ENCODE results near the gene AMBRA1. TPM values are rescaled to one million over a fixed set of nuclear protein-coding genes. Genes with fewer than 3 reads are reported as not detected.
A peak's percentile ranks its signal among the peaks of the same experiment; 100 is the strongest.

Gene AMBRA1
- total RNA-seq, 4 donors from 2014 or later = 20.2 to 31.3 (median 25.9) TPM

- no peak for DNase-seq
- H3K27me3 ChIP-seq = peaks cover 22 to 89% (median 22%) of the 10 kb centered on the region in 4 donors
- H3K27ac ChIP-seq = no peak overlapping the region
- intact Hi-C loops (cut with DNase I) = loop anchor here (5.0 kb wide), 1 partner anchor 143 kb away; no protein-coding TSS in a partner anchor
- H3K4me1 ChIP-seq = peaks cover 30 to 51% (median 39%) of the 10 kb centered on the region in 3 donors
- H3K9me3 ChIP-seq = no peaks in the 10 kb centered on the region
- H3K4me3 ChIP-seq = peak overlapping the region in 2 of 4 donors; percentile 40 to 69
- WGBS, 2 donors = 6 to 13% methylated on average over 4 to 9 of the region's 21 CpGs
- TF ChIP-seq, protein P1, sequence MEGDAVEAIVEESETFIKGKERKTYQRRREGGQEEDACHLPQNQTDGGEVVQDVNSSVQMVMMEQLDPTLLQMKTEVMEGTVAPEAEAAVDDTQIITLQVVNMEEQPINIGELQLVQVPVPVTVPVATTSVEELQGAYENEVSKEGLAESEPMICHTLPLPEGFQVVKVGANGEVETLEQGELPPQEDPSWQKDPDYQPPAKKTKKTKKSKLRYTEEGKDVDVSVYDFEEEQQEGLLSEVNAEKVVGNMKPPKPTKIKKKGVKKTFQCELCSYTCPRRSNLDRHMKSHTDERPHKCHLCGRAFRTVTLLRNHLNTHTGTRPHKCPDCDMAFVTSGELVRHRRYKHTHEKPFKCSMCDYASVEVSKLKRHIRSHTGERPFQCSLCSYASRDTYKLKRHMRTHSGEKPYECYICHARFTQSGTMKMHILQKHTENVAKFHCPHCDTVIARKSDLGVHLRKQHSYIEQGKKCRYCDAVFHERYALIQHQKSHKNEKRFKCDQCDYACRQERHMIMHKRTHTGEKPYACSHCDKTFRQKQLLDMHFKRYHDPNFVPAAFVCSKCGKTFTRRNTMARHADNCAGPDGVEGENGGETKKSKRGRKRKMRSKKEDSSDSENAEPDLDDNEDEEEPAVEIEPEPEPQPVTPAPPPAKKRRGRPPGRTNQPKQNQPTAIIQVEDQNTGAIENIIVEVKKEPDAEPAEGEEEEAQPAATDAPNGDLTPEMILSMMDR (IDR thresholded peaks at IDR 0.05) = no peak
- no peak for TF ChIP-seq POLR2A (IDR thresholded peaks at IDR 0.05)
- no peaks in the 10 kb centered on the region for H3K36me3 ChIP-seq
Measured at GRCh38 chr11:46388619-46389449, 205.0 kb downstream of the AMBRA1 start.

DNA sequence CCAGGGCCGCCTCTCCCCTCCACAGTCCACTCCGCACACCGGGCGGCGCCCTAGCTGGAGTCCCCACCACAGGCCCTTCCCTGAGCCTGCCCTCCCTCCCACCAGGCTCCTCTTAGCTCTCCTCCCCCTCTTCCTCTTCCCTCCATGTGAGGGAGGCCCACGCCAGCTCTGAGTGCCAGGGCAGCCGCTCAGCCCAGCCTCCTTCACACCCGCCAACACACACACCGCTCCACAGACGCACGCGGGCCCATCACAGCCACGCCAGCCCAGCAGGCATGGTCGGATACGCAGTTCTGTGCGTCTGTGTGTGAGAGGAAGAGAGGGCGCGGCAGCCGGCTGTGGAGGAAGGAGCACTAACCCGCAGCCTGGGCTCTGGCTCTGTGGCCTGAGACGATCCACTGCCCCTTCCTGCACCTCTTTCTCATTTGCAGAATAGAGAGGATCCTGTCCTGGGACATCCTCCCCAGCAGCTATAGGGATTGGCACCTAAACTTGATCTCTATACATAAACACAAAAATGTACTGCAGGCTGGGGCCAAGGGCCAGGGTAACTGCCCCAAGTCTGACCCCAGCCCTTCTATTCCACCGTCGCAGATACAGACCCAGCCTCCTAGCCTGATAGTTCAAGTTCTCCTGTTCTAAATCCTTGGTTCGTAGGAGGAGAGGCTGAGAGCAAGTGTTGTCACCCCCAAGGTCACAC lies 205.8 kb downstream of the AMBRA1 start:
- Histone ChIP-seq H3K27me3 (peaks cover 22 to 95% (median 22%) of the 10 kb centered on the region in 4 donors), H3K4me1 (peaks cover 30 to 50% (median 39%) of the 10 kb centered on the region in 3 donors), H3K36me3 (no peaks in the 10 kb centered on the region), H3K4me3 (no peak overlapping the region), H3K27ac (no peak overlapping the region), H3K9me3 (no peaks in the 10 kb centered on the region)
- DNase-seq = no peak
- 14 to 29% methylated on average over 9 to 12 of the region's 24 CpGs for WGBS, 2 donors
- TF ChIP-seq POLR2A (IDR thresholded peaks at IDR 0.05) = no peak
- TF ChIP-seq, protein P1 (IDR thresholded peaks at IDR 0.05) = no peak
- intact Hi-C loops (cut with DNase I) = loop anchor here (5.0 kb wide), 1 partner anchor 144 kb away; no protein-coding TSS in a partner anchor

DNA sequence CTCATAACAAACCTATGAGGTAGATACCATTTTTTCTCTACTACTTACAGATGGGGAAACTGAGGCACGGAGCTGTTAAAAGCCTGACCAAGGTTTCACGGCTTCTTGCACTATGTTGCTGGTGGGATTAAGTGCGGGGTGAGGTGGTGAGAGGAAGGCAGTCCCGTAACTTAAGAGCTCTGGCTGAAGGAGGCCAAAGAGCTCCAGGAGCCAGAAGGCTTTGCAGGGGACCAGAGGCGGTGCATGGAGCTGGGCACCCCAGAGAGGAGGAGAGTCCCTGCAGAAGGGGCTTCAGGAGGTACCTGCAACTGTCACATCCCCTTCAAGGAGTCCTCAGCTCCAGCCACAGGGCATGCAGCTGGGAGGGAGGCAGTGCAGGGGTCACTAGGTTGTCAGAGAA lies 206.4 kb downstream of the AMBRA1 start:
- WGBS, 2 donors = 74 to 78% methylated on average over 5 of the region's 5 CpGs
- Histone ChIP-seq H3K9me3 (no peaks in the 10 kb centered on the region), H3K4me1 (peaks cover 31 to 50% (median 35%) of the 10 kb centered on the region in 3 donors), H3K36me3 (no peaks in the 10 kb centered on the region), H3K27ac (no peak overlapping the region), H3K27me3 (peaks cover 22 to 95% (median 22%) of the 10 kb centered on the region in 4 donors), H3K4me3 (no peak overlapping the region)
- TF ChIP-seq, protein P1 (IDR thresholded peaks at IDR 0.05) = no peak
- TF ChIP-seq POLR2A (IDR thresholded peaks at IDR 0.05) = no peak
- intact Hi-C loops (cut with DNase I) = loop anchor here (5.0 kb wide), 1 partner anchor 145 kb away; no protein-coding TSS in a partner anchor
- no peak for DNase-seq

- intact Hi-C loops (cut with DNase I) = loop anchor here (5.0 kb wide), 1 partner anchor 146 kb away; no protein-coding TSS in a partner anchor
- WGBS, 2 donors = 65 to 70% methylated on average over 4 of the region's 4 CpGs
- peaks cover 34 to 50% (median 35%) of the 10 kb centered on the region in 3 donors for H3K4me1 ChIP-seq
- H3K27me3 ChIP-seq = peaks cover 19 to 95% (median 22%) of the 10 kb centered on the region in 4 donors
- no peak overlapping the region for H3K27ac ChIP-seq
- no peak for DNase-seq
- TF ChIP-seq POLR2A (IDR thresholded peaks at IDR 0.05) = no peak
- TF ChIP-seq, protein P1 (IDR thresholded peaks at IDR 0.05) = no peak
- H3K9me3 ChIP-seq = no peaks in the 10 kb centered on the region
- no peak overlapping the region for H3K4me3 ChIP-seq
- H3K36me3 ChIP-seq = no peaks in the 10 kb centered on the region
Measured at GRCh38 chr11:46386674-46387073, 207.1 kb downstream of the AMBRA1 start.
